Measurements from ENCODE around the gene PIP5K1C.

The PIP5K1C gene

GRCh38 chr19:3721131-3721886 is 21.0 kb upstream of the PIP5K1C start:
- DNase-seq: peak; percentile 69

- no peak for DNase-seq
Measured at GRCh38 chr19:3720349-3720917, 20.2 kb upstream of the PIP5K1C start.

- no peak for DNase-seq
Measured at GRCh38 chr19:3719868-3720267, 19.6 kb upstream of the PIP5K1C start.

GRCh38 chr19:3716147-3716668 is 15.9 kb upstream of the PIP5K1C start:
- no peak for DNase-seq

GRCh38 chr19:3712663-3713611 is 12.7 kb upstream of the PIP5K1C start:
- no peak for DNase-seq

DNA sequence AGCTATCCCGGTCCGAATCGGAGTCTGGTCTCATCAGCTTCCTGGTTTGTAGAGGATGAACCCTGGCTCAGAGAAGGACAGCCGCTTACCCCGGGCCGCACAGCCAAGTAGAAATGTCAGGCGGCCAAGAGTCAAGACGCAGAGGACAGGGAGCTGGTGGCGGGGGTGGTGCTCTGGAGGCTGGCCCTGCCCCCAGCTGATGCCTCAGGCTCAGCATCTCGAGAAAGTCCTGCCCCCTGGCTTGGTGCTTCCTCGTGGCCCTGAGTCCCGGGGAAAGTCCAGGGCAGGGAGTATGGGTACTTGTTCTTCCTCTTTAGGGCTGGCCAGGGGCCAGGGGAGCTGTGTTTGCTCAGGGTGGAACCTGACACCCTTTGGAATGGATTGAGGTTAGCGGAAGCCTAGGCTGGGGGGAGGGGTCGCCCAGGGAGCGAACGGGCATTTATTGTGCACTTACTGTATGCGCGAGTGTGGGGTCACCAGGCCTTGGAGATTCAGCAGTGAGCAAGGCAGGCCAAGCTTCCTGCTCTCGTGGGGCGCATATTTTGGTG is 10.1 kb upstream of the PIP5K1C start:
- peak; percentile 61 for DNase-seq

GRCh38 chr19:3708207-3708931 is 8.1 kb upstream of the PIP5K1C start, which contains the start of gene TJP3:
TSS of gene TJP3 (plus strand) at chr19:3708384. CDS start at chr19:3728433, 20,049 bp downstream.
- DNase-seq: no peak

DNA sequence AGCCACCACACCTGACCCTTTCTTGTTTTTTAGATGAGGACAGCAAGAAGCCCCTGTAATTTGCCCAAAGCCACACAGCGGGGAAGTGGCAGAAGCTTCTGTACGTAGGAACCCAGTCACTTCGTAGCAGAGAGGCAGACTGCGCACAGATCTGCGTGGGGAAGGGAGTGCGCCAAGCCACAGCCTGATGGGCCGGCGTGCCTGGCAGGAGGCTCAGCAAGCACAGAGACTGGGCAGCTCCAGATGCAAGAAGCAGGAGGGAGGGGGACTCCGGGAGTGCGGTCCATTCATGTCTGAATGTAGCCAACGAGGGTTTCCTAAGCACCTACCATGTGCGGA is 7.6 kb upstream of the PIP5K1C start:
- no peak for DNase-seq

GRCh38 chr19:3701200-3701599 is 932 bp upstream of the PIP5K1C start:
- DNase-seq: no peak

DNA sequence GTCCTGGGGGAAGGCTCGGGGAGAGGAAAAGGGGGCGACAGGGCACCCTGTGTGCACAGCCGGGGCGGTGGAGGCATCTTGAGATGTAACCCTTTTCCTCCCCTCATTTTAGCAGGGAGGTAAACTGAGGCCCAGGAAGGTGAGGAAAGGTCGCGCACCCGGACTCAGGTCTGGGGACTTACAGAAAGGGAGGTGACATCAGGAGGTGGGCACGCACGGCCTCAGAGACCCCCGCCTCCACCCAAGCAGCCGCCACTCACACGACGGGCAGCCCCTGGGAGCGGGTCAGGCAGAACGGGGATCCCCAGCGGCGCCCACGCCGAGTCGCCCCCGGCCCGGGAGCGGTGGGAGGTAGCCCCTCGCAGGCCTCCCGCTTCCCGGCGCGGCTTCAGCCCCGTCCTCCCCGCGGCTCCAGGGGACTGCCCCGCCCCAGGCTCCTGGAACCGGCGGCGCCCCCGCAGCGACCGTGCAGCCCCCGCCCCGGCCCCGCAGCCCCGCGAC is 477 bp downstream of the PIP5K1C start:
- DNase-seq: no peak

DNA sequence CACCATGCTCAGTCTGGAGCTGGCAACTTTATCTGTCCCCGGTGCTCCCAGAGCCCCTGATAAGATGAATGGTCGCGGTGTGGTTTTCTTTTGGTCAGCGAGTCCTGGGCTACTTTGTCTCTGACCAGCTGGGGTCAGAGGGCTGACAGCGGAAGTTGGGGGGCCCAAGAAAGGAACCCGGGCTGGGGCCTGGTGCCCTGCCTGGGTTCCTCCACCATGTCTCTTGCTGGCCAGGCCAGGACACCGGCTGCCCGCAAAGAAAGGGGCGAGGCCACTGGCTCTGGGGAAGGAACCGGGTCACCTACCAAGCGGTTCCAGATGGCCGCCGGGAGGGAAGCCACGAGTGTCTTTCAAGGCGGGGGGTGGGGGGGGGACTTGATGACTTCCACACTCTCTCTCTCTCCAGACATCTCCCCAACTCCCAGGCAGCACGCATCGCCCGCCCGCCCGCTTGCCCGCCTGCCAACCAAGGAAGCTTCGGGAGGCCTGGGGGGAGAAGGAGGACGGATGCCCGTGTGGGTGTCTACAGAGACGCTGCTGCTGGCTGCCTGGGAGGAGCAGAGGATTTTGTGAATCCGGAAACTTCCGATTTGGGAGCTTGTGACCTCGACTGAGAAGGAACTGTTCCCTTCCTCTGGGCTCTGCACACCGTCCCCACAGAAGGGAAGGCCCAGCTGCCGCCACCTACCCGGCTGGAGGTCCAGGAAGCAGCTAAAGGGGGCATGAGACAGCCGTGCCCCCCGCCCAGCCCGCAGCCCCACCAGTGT is 1.1 kb downstream of the PIP5K1C start:
- DNase-seq: no peak

DNA sequence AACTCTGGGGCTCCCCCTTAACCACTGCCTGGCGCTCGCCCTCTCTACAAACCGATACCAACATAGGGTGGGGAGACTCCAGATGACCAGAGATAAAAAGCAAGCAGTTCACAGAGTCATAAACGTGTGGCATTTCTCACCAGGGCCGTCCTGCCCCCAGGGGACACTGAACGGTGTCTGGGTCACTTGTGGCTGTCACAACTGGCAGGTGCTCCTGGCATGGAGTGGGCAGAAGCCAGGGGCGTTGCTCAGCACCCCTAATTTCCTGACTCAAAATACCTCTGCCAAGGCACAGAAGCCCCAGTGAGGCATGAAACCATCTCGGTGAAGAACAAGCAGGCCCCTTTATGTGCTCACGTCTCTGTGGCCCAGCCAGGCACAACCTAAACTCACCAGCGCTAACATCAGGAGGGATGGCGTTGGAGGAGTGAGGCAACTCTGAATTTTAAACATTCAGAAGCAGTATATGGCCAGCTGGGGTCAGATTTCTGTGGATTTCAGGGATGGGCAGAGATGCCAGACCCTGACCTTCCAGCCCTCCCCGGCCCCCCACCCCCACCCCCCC is 1.8 kb downstream of the PIP5K1C start:
- no peak for DNase-seq

DNA sequence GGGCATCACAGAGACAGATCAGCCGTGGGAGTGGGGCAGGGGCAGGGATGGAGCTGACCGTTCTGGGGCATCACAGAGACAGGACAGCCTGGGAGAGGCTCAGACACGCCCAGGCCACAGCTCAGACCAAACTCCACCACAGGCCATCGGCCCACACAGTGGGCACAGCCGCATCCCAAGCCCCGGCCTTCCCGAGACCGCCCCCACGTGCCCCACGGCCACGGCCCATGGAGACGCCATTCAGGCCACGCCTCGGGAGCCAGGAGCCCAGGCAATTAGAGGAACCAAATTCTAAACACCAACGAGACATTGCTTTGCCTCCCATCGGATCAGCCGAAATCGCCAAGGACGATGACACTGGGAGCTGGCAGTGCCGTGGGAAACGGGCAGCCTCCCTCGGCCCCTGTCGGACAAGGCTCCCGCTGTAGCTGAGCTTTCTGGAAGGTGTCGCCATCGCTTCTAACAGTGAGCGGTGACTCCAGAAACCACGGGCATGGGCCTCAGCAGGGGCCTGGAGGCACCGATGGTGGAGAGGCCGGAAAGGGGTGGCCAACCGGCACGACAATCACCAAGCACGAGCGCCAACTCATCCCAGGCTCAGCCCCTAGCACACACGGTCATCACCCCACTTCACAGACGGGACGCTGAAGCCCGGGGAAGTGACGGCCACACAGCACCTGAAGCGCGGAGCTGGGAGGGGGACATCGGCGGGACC is 2.4 kb downstream of the PIP5K1C start:
- DNase-seq: no peak

DNA sequence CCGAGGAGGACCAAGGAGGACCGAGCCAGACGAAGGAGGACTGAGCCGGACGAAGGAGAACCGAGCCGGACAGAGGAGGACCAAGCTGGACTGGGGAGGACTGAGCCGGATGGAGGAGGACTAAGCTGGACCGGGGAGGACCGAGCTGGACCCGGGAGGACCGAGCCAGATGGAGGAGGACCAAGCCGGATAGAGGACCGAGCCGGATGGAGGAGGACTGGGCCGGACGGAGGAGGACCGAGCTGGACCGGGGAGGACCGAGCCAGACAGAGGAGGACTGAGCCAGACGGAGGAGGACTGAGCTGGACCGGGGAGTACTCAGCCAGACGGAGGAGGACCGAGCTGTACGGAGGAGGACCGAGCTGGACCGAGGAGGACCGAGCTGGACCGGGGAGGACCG is 3.2 kb downstream of the PIP5K1C start:
- no peak for DNase-seq

DNA sequence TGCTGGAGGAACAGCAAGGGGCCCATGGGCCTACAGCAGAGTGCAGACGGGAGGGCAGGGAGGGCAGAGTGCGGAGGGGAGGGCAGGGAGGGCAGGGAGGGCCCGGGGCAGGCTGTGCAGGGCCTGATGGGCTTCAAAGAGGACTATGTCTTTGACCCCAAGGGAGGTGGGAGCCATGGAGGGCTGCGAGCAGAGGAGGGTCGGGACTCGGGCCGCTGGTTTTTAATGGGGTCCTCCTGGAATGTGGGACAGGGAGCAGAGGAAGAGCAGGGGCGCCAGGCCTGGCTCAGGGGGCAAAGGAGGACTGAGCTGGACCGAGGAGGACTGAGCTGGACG is 3.6 kb downstream of the PIP5K1C start:
- DNase-seq: no peak

- no peak for DNase-seq
Measured at GRCh38 chr19:3695986-3696659, 4.1 kb downstream of the PIP5K1C start.

DNA sequence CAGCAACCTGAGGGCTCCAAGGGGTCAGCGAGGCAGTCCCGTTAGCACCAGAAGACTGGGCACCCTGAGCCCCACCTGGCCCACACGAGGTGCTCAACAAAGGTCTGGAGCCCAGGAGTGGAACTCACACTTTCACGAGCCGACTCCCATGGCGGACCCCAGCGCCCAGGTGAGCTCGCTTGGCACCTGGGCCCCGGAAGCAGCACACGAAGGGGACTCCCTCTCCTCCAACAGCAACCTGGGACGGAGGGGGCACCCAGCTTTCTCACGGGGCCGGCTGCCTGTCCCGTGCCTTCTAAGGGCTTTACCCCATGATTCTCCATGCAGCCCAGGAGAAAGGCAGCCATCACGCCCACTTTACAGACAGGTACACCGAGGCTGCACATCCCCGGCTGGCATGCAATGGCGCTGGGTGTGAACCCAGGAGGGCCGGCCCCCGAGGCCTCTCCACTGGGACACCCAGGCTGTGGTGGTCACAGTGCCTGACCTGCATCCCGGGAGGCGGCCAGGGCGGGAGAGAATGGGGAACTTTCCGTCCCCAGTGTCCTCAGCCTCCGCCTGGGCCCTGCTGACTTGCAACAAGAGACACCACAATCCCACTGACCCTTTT is 5.0 kb downstream of the PIP5K1C start:
- DNase-seq: no peak

DNA sequence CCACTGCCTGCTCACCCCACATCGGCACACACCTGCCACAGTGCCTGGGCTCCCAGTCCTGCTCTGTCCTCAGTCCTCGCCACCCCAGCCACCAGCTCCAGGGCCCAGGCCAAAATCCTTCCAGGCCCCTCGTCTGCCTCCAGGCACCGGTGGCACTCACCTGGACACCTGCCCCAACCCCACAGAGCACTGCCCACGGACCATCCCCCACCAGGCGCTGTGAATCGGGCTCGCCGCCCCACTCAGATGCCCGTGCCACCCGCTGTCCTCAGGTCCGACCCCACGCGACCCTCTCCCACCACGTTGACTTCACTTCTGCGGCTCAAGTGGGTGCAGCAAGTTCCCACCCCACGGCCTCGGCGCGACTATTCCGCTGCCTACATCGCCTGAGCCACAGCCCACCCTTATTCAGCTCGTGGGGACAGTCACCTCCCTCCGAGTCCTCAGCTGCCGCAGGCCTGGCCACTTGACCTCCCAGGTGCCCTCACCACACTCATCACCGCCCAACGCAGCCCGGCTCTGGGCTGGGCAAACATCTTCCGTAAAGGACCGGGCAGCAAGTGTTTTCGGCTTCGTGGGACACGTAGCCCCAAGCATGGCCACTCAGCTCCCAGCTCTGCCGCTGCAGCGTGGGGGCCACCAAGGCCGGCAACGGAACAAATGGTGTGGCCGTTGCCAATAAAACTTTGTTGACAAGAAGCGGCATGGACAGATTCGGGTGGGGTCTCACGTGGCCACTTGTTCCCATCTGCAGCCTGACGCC is 5.7 kb downstream of the PIP5K1C start:
- DNase-seq: no peak
